Kidney (tissue), 14 donors: ENCODE results near the gene IFT74. TPM values are rescaled to one million over a fixed set of nuclear protein-coding genes. Genes with fewer than 3 reads are reported as not detected.

Experiments
- DNase-seq, 5 donors: peaks; one replicate each; pipeline ENCODE4 v3.0.0-alpha.2; 2013 to 2020
- FAIRE-seq: peaks from 2 replicates; lab custom pipeline; 2012; peaks lifted over from hg19 to GRCh38; lab: Jason Lieb, UNC
- H3K27ac ChIP-seq, 2 donors: one replicate each; pipeline ENCODE4 v1.7.0; 2013; ENCODE audit warnings: low read depth in 2 of 2, low read length in 2 of 2, inconsistent platforms in 1 of 2
- H3K27me3 ChIP-seq: one replicate; pipeline ENCODE4 v1.7.1; 2013; ENCODE audit warnings: low read length, inconsistent platforms; ENCODE audit not compliant: control insufficient read depth, insufficient read depth
- H3K36me3 ChIP-seq, 3 donors: one replicate each; pipeline versions ENCODE4 v1.7.0 to v1.7.1; 2013; ENCODE audit warnings: low read length in 3 of 3, control low read depth in 1 of 3, inconsistent platforms in 1 of 3; ENCODE audit not compliant: insufficient read depth in 3 of 3, control insufficient read depth in 2 of 3
- H3K4me1 ChIP-seq, 3 donors: one replicate each; pipeline versions ENCODE4 v1.7.0 to v1.7.1; 2013; ENCODE audit warnings: low read length in 3 of 3, inconsistent platforms in 1 of 3, low read depth in 1 of 3; ENCODE audit not compliant: control insufficient read depth in 2 of 3, insufficient read depth in 2 of 3
- H3K4me3 ChIP-seq, 3 donors: one replicate each; pipeline versions ENCODE4 v1.7.0 to v1.8.1; 2013; ENCODE audit warnings: low read length in 3 of 3, control low read depth in 1 of 3, inconsistent platforms in 1 of 3
- H3K9ac ChIP-seq, 3 donors: one replicate each; pipeline versions ENCODE4 v1.7.0 to v1.7.1; 2013; ENCODE audit warnings: low read length in 3 of 3, control low read depth in 1 of 3, inconsistent platforms in 1 of 3
- H3K9me3 ChIP-seq, 3 donors: one replicate each; pipeline versions ENCODE4 v1.7.0 to v1.7.1; 2013; ENCODE audit warnings: low read length in 3 of 3, control low read depth in 1 of 3, inconsistent platforms in 1 of 3; ENCODE audit not compliant: control insufficient read depth in 2 of 3, insufficient read depth in 1 of 3
- intact Hi-C: fragments of 100-400 bp; cut with DNase I; formaldehyde crosslinking; loops from one replicate; pipeline ENCODE4 v1.11.1; 2022
- polyA plus RNA-seq: library from polyadenylated mRNA; stranded (reverse); fragments of 350-450 nt; fragmentation: Illumina TruSeq; extraction: RNeasy Lipid Tissue Mini Kit (QIAGEN cat#74804); gene quantifications from one replicate; pipeline ENCODE4 v1.2.3, GENCODE V29; 2014; ENCODE audit warnings: low read depth, low replicate concordance; ENCODE audit not compliant: insufficient read depth
- total RNA-seq: library from RNA; stranded (reverse); fragmentation: NEBNext Ultra II Directional; extraction: Animal tissue kit (Norgen Biotek cat#: 25700); gene quantifications from one replicate; pipeline ENCODE4 v1.2.1, GENCODE V29; 2021
- TF ChIP-seq, protein P1 (sequence below): IDR thresholded peaks from 3 replicates; pipeline ENCODE4 v1.5.1; 2012; ENCODE audit warnings: mild to moderate bottlenecking, moderate library complexity, borderline replicate concordance; ENCODE audit not compliant: insufficient read depth; ENCODE audit errors: extremely low read depth
- donor health status: control.
- donor health status: control.
- donor health status: control.
- donor health status: control.
- donor health status: control.
- donor health status: DM: yes; HTN: yes; CAD: no.
- donor health status: Normal renal cell carcinoma (clear cell type).

Gene IFT74
- total and polyA plus RNA-seq, 2 donors from 2014 or later, result 14.1 to 23.5 TPM

DNA sequence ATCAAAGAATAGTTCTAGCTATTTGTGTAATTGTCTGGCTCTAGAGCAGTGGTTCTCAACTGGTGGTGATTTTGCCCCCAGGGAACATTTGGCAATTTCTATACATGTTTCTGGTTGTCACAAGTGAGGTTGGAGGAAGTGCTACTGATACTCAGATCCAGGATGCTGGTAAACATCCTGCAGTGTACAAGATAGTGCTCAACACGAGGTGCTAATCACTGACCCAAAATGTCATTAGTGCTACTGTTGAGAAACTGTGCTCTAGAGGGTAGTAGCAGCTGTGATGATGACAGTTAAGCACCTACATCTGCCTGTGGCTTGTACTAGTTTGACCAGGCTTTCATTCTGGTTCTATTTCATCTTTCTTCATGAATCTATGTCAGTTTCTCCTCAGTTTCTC lies 27.1 kb downstream of the IFT74 start:
- peaks cover 6 to 10% (median 9%) of the 10 kb centered on the region in 3 donors for H3K36me3 ChIP-seq
- TF ChIP-seq, protein P1, sequence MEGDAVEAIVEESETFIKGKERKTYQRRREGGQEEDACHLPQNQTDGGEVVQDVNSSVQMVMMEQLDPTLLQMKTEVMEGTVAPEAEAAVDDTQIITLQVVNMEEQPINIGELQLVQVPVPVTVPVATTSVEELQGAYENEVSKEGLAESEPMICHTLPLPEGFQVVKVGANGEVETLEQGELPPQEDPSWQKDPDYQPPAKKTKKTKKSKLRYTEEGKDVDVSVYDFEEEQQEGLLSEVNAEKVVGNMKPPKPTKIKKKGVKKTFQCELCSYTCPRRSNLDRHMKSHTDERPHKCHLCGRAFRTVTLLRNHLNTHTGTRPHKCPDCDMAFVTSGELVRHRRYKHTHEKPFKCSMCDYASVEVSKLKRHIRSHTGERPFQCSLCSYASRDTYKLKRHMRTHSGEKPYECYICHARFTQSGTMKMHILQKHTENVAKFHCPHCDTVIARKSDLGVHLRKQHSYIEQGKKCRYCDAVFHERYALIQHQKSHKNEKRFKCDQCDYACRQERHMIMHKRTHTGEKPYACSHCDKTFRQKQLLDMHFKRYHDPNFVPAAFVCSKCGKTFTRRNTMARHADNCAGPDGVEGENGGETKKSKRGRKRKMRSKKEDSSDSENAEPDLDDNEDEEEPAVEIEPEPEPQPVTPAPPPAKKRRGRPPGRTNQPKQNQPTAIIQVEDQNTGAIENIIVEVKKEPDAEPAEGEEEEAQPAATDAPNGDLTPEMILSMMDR, result no peak
- H3K4me3 ChIP-seq, result no peak overlapping the region
- no peak overlapping the region for H3K27ac ChIP-seq
- no peaks in the 10 kb centered on the region for H3K27me3 ChIP-seq
- no peaks in the 10 kb centered on the region for H3K9me3 ChIP-seq
- H3K9ac ChIP-seq, result no peak overlapping the region
- H3K4me1 ChIP-seq, result no peaks in the 10 kb centered on the region
- no peak for FAIRE-seq
- intact Hi-C loops, result no loop called here
- DNase-seq, result no peak

DNA sequence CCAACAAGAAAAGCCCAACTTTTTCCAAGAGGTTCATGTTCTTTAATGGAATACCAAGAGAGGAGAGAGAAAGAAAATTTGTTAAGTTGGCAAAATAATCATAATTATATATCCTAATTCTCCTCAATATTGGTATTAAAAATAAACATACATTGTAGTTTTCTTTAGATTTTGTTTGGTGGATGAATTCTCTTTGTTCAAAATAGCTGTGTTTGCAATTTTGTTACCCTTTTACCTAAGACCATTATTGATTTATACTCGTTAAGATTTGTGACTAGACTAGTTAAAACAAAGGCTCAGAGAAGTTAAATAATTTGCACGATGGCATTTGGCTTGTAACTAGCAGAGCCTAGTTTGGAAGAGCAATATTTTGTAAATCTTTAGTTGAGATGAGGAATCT lies 39.6 kb downstream of the IFT74 start:
- TF ChIP-seq, protein P1, result no peak
- Histone ChIP-seq H3K36me3 (peaks cover 0 to 6% (median 3%) of the 10 kb centered on the region in 3 donors), H3K27me3 (no peaks in the 10 kb centered on the region), H3K4me1 (no peaks in the 10 kb centered on the region), H3K4me3 (no peak overlapping the region), H3K9ac (no peak overlapping the region), H3K27ac (no peak overlapping the region), H3K9me3 (no peaks in the 10 kb centered on the region)
- DNase-seq (no peak), FAIRE-seq (no peak)
- intact Hi-C loops, result no loop called here

DNA sequence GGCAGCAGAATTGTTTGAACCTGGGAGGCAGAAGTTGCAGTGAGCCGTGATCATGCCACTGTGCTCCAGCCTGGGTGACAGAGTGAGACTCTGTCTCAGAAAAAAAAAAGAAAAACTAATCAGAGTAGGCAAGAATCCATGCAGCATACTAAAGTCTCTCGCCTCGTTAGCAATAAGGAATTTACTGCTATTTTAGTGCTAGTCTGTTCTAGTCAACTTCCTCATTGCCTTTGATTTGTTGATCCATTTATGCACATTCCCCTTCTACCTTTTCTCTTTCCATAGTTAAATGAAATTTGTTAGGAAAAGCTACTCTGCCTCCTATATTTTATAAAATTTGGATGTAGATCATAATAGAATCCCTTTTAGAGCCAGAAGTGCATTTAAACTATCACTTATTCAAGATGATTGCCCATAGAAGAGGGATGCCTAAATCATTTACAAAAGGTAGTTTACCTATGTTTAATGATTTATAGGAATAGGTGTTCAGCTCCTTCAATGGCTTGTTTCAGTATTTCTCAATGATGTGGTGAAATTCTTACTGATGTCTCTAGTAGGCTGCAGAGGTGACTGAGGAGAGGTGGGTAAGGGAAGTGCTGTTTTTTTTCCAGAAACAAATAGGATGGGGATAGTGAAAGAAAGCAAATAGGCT lies 47.3 kb downstream of the IFT74 start:
- no peaks in the 10 kb centered on the region for H3K4me1 ChIP-seq
- intact Hi-C loops, result no loop called here
- peak overlapping the region in 1 of 2 donors; percentile 11 for H3K27ac ChIP-seq
- no peaks in the 10 kb centered on the region for H3K9me3 ChIP-seq
- TF ChIP-seq, protein P1, result no peak
- DNase-seq (peak in 2 of 5 donors; percentile 58 to 64), FAIRE-seq (peak; percentile 88)
- peak overlapping the region; percentile 7 to 68 (median 53) for H3K4me3 ChIP-seq
- H3K27me3 ChIP-seq, result no peaks in the 10 kb centered on the region
- peak overlapping the region in 1 of 3 donors; percentile 21 for H3K9ac ChIP-seq
- H3K36me3 ChIP-seq, result no peaks in the 10 kb centered on the region
